Fibroblast of mammary gland (primary cell): ENCODE results near the gene PTGES.

Source experiments
- DNase-seq: peaks from one replicate; pipeline ENCODE4 v3.0.0-alpha.2; 2010; ENCODE audit warnings: low read depth
- H3K4me3 ChIP-seq: 2 replicates; pipeline ENCODE4 v1.5.1; 2011; ENCODE audit warnings: low read depth, mild to moderate bottlenecking, low read length, moderate library complexity; ENCODE audit not compliant: control insufficient read depth
- TF ChIP-seq, protein P1 (sequence below): conservative IDR thresholded peaks from 2 replicates; pipeline ENCODE4 v1.5.1; 2011; ENCODE audit warnings: low read depth, low read length, inconsistent platforms; ENCODE audit not compliant: control insufficient read depth, insufficient read depth

The PTGES gene

DNA sequence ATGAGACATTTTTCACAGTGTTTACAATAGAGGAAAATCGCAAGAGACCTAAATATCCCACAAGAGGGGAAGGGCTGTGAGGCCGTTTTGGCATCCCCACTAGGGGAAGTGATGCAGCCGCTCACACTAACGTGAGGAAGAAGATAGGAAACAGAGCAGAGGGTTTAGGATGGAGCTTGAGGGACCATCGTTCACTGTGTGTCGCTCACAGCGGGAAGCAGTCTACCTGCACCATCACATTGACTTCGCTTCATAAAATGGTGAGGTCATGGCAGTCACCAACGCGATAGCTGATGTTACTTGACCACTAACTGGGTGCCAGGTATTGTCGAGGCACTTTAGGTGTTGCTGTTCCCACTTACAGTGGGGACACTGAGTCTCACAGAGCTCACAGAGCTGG is 51.8 kb downstream of the PTGES start:
- no peak overlapping the region for H3K4me3 ChIP-seq
- TF ChIP-seq, protein P1, sequence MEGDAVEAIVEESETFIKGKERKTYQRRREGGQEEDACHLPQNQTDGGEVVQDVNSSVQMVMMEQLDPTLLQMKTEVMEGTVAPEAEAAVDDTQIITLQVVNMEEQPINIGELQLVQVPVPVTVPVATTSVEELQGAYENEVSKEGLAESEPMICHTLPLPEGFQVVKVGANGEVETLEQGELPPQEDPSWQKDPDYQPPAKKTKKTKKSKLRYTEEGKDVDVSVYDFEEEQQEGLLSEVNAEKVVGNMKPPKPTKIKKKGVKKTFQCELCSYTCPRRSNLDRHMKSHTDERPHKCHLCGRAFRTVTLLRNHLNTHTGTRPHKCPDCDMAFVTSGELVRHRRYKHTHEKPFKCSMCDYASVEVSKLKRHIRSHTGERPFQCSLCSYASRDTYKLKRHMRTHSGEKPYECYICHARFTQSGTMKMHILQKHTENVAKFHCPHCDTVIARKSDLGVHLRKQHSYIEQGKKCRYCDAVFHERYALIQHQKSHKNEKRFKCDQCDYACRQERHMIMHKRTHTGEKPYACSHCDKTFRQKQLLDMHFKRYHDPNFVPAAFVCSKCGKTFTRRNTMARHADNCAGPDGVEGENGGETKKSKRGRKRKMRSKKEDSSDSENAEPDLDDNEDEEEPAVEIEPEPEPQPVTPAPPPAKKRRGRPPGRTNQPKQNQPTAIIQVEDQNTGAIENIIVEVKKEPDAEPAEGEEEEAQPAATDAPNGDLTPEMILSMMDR = no peak
- DNase-seq = no peak

DNA sequence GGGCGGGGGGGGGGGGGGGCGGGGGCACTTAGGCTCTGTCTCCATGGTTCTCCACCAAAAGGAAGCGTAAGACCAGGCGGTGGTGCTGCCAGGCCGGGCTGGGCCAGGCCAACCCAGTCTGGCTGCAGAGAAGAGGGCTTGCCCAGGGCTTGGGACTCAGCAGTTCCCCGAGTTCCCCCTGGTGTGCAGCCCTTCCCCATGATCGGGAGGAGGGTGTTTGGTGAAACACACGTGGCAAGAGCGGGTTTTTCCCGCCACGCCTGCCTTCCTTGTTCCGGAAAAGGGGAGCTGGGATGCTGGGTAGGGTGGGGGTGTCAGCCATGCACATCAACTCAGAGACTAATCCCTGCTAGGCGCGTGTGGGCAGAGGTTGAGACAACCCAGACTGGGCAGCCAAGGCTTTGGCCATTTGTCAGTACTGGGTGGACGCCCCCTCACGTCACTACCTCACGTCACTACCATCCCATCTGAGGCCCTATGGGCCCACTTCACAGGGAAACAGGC is 54.5 kb downstream of the PTGES start:
- TF ChIP-seq, protein P1 = no peak

GRCh38 chr9:129697656-129698253 is 55.1 kb downstream of the PTGES start:
- H3K4me3 ChIP-seq = peak overlapping the region; percentile 29
- peak; percentile 92 for DNase-seq
- TF ChIP-seq, protein P1 = no peak

More for the DNA sequence above, 54.5 kb downstream of the PTGES start:
- peak overlapping the region; percentile 44 for H3K4me3 ChIP-seq
- DNase-seq = peak; percentile 98

DNA sequence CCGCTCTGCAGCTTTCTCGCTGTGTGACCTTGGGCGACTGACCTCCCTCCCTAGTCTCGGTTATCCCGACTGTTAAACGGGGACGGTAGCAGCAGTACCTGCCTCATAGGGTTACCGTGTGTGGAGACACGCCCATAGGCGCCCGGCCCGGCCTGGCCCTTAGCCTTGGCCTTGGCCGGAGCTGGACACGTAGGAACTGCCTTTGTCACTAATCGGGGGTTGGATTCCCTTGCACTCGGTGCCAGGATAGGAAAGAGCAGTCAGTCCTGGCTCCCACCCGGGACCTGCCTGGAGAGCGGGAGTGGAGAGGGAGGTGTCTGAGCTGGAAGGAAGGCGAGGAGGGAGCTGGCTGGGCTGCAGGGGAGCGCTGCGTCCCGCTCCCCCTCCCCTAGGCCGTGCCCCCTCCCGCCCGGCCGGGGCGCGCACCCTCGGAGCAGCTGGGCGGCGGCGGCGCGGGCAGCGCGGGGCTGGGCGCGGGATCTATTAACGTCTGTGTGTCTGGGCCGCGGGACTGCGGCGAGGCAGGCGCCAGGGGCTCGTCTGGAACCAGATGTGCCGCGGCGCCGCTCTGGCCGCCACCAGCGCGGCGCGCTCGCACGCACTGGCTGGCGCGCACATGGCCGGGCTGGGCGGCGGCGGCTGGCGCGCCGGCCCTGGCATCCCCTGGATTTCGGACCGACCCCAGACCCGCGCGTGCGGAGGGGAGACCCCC is 55.7 kb downstream of the PTGES start:
- TF ChIP-seq, protein P1 = no peak
- peak; percentile 82 for DNase-seq
- peak overlapping the region; percentile 29 for H3K4me3 ChIP-seq

GRCh38 chr9:129695870-129696269 is 57.0 kb downstream of the PTGES start:
- TF ChIP-seq, protein P1 = no peak

DNA sequence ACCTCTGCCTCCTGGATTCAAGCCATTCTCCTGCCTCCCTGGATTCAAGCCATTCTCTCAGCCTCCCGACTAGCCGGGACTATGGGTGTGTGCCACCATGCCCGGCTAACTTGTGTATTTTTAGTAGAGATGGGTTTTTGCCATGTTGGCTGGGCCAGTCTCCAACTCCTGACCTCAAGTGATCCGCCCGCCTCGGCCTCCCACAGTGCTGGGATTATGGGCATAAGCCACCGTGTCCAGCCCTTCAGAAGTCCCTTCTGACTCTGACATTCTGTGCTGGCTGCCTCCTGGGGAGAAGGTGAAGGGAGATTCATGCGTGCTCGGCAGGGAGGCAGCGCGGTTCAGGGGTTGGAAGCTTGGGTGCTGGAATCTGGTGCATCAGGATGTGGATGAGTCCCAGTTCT is 58.6 kb downstream of the PTGES start:
- H3K4me3 ChIP-seq = no peak overlapping the region

More at GRCh38 chr9:129695870-129696269, 57.0 kb downstream of the PTGES start:
- no peak for DNase-seq
- H3K4me3 ChIP-seq = no peak overlapping the region

More for the DNA sequence above, 58.6 kb downstream of the PTGES start:
- TF ChIP-seq, protein P1 = no peak
- no peak for DNase-seq
